GM18951 (cell line): Measurements from ENCODE around the gene FRMD1.

Source experiments
- POLR2A ChIP-seq: IDR thresholded peaks from 4 replicates; pipeline ENCODE4 v1.6.1; 2011; ENCODE audit warnings: mild to moderate bottlenecking; ENCODE audit not compliant: insufficient read length, insufficient read depth; ENCODE audit errors: extremely low read depth
- in situ Hi-C: fragments of 300-500 bp; cut with MboI; formaldehyde crosslinking; loops from one replicate; pipeline ENCODE4 v1.12.0; 2022; ENCODE audit warnings: low sequenced_read_pairs, mixed read lengths, inconsistent platforms; ENCODE audit not compliant: unreplicated experiment

The FRMD1 gene

DNA sequence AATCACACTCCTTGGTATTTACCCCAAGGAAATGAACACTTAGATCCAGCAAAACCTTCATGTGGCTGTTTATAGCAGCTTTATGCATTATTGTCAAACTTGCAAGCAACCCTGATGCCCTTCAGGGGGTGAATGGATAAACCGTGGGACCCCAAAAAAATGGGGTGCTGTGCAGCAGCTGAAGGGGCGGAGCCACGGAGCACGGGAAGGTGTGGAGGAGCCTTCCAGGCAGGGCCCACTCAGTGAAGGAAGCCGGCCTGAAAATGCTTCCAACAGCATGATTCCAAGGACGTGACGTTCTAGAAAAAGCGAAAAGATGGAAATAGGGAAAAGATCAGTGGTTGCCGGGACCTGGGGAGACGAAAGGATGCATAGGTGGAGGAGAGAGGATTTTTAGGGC, 25.6 kb upstream of the FRMD1 start:
- in situ Hi-C loops = no loop called here
- no peak for TF ChIP-seq POLR2A

DNA sequence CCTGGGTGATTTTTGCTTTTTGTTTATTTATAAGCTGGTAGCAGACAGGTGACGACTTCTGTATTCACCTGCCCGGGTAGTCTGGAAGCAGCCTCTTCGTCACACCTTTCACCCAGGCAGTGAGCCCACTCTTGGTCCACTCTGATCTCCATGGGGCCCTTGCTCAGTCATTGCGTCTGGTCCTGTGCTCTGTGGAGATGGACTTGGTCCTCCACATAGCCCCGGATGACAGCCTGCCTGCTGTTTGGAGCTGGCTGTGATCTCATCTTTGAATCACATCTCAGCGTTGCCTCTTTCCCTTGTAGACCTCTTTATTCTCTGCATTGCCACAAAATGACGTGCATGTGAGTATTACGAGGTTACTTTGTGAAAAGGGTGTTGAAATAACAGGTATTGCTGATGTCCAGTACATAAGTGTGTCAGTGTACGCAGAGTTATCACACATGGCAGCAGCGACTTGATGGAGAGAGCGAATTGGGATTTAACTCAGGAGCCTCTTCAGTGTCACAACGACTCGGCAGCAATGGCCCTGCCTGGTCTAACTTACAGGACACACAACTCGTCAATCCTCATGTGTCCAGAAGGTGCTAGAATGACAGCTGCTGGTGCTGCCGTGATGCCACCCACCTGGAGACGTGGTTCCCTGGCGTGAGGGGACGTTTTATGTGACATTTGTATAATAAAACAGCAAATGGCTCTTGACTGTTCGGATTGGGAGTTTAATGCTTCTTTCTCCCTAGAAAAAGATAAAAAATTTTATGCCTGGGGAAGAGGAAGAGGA, 24.2 kb upstream of the FRMD1 start:
- TF ChIP-seq POLR2A = no peak
- in situ Hi-C loops = no loop called here

DNA sequence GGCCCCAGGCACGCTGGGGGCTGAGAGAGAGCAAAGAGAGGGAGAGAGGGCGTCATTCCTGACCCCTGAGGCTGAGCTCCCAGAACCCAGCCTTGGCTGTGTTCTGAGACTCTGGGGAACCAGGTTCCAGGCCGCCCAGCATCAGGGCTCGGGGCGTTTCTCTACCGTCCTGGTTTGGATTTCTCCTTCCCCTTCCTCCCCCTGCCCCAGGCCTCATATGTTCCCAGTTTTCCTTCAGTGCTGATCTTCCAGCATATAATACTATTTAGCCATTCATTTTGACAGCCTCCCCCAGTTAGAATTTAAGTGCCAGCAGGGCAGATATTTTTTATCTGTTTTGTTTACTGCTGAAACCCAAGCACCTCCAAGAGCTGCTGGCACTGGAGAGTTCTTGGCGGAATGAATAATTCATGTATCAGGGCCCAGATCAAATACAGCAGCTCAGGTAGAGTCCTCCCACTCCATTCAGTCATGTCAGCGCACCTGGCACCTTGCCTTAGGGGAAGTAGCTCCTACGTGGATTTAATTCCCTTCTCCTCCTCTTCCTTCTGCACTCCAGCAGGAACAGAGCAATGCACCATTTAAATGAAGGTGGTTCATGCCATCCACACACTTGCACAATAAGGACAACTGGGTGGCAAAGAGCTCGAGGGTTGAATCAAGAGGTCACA, 23.4 kb upstream of the FRMD1 start:
- TF ChIP-seq POLR2A = no peak
- in situ Hi-C loops = no loop called here

DNA sequence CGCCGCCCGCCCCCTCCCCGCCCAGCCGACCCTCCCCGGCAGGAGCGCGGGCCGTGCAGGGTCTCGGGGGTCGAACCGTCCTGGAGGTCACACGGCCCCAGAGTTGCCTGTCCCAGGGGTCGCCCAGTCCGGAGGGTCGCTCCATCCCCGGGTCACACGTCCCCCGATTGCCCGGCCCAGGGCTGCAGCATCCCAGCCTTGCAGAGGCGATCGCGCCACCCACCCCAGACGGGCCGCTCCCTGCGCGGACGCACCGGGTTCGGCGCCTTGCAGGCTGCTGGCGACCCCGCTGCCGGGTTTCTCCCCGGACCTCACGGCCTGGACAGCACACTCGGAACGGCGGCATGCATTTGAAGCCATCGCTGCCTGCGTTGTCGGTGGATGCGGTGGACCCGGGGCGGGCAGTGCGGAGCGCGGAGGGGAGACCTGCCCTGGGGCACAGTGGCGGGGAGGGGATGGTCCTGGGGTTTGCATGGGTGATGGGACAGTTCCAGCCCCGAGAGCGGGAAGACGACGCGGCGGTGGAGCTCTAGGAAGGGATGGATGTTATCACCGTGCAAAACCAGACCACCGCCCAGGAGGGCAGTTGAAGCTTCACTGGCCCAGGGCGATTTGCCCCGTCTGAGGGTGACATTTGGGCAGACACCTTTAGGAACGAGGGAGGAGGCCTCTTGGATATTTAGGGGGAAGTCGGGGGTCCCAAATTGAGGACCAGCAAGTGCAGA, 22.7 kb upstream of the FRMD1 start:
- TF ChIP-seq POLR2A = no peak
- in situ Hi-C loops = no loop called here

DNA sequence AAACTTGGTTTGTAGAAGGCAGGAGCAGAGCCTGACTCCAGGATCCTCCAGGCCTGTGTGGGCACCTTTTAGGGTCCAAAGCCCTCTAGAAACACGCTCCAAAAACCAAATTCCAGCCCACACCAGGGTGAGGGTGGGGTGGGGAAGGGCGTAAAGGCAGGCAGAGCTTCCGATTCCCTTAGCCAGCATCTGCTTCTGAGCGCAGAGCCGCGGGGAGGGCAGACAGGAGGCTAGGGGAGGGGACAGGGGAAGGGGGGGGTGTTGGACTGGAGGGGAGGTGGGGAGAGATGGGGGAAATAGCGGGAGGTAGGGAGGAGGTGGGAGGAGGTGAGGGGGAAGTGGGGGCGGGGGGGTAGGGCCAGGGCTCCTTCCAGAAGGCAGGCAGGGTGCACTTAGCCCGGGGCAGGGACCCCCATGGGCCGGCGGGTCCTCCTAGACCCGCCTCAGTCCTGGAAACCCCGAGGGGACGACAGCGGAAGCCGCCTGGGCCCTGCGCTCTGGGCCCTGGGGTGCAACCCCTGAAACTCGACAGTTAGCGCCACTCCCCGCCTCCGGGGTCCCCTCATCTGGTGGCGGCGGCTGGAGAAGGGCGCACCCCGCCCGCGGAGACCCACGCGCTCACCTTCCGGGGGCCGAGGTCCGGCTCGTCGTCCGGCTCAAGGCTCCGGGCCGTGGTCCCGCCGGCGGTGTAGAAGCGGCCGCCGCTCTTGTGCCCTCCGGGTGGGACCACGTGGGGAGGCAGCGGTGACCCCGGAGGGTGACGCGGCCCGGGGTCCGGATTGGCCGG, 22.0 kb upstream of the FRMD1 start:
- in situ Hi-C loops = no loop called here
- no peak for TF ChIP-seq POLR2A

DNA sequence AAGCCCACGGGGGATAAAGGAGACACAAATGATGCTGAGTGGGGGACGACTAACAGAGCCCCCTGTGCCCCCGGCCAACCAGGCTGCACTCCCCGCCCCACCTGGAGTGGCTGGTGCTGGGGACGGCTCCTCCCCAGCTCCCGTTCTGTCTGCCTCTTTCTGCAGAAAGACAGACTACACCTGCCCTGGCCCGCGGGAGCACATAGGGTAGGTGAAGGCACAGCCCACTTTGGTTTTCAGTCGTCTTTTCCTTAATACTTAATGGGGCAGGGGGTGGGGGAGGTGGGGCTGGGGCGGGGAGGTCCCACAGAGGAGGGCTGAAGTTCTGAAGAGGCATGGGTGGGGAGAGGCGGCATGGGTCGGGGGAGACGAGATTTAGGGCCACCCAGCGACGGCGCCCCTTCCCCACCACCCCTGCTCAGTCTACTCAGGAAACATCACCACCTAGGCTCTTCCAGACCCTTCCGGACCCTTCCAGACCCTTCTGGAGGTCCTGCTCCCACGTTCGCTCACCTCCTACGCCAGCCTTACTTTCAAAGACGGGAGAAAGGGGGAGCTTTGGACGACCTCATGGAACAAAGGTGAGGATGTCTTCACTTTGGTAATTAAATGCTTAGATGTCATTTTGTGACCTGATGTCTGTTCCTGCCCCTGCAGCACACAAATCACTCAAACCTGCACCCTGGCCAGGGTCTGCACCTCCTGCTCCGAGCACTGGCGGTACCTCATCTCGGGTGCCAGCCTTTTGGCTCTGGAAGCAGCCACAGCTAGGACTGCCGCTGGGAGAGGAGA, 21.2 kb upstream of the FRMD1 start:
- TF ChIP-seq POLR2A = no peak
- in situ Hi-C loops = no loop called here

DNA sequence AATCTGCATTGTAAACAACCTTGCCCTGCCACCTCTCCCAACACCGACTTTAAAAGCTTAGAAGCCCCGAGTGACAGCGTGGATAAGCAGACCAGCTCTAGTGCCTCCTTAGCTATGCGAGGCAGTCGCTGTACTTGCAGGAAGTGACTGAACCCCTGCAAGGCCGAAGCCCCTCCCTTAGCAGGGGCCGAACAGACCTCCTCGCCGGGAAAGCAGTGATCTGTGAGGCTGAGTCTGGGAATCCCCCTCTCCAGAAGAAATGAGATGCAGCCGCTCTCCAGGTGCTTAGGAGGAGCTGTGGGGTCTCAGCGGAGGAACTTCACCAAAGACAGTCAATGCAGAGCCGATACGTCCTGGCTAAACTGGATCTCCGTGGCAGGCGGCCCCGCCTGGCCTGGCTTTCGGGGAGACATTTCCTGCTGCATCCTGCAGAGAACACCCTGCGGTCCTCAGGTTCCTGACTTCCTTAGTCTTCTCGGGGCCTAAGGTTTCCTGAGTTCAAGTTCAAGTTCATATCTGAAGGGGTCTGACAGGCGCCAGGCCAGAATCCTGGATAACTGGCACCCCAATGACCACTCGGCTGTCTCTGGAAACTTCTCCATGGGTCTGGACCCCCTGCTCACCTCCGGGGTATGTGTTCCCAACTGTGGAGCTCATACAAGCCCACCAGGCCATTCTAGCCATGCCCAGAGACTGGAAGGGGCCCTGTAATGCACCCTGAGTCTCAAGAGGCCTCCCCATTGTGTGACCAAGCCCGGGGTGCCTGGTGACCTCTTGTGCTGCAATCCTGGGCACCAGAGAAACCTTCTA, 20.4 kb upstream of the FRMD1 start:
- in situ Hi-C loops = no loop called here
- TF ChIP-seq POLR2A = no peak

DNA sequence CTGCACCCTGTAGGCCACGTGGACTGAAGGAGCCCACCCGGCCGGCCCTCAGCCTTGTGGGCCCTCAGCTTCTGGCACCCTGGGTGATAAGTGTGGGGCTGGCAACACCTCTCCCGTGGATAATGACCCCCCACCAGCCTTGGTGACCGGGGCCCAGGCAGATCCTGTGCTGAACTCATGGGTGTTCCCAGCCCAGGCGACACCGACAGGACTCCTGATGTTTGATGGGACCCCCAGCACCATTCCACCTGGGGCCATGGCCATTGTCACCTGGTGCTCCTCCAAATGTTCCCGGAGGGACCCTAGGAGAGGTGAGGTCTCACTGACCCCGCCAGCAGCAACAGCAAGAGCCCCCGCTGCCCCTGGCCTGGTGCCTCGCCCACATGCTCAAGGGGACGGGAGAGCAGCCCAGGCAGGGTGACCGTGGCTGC, 19.4 kb upstream of the FRMD1 start:
- in situ Hi-C loops = no loop called here
- TF ChIP-seq POLR2A = no peak

DNA sequence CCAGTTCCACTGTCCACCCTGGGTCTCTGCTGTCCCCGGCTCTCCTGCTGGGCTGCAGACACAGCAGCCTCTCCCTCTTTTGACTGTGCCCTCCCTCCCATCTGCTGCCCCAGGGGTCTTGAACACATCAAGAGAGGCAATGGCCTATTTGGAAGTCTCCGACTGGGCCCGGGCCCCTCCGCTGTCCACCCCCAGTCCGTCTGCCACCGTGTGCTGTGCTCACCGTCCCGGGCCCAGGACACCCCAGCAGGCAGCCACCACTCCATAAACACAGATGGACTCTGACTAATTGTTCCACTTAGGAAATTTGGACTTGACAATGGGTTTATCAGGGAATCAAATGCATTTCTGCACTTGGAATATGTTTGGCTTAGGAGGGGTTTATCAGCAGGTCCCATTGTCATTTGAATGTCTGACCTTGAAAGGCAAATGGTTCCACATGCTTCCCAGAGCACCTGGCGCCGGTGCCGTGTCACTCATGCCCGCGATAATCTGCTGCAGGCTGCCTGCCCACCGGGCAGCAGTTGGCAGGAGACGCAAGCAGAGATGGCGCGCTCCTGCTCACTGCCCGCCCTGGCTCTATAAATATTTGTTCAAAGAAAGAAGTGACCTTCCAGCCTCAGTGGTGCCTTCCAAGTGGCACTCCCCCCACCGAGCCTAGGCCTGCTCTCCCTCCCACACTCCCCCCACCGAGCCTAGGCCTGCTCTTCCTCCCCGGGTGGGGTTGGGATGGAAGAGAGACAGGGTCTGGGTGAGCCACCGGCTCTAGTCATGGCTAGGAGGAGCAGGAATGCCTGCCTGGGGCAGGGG, 18.8 kb upstream of the FRMD1 start:
- in situ Hi-C loops = no loop called here
- no peak for TF ChIP-seq POLR2A

DNA sequence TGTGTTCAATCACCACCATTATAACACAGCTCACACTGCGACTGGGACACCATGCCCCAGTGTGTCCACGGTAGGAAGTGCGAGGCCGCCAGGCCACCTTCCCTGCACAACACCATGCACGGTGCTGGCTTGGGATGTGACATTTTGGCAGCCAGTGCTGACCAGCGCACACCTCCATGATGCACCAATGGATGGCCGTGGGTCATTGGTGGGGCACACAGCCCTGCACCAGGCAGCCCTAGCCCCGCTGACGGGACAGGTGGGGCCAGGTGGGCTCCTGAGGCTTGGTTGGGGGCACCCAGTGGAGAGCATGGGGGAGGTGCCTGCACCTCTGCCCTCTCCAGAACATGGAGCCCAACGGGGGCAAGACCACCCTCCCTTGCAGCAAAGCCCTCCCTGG, 18.2 kb upstream of the FRMD1 start:
- in situ Hi-C loops = no loop called here
- TF ChIP-seq POLR2A = no peak

DNA sequence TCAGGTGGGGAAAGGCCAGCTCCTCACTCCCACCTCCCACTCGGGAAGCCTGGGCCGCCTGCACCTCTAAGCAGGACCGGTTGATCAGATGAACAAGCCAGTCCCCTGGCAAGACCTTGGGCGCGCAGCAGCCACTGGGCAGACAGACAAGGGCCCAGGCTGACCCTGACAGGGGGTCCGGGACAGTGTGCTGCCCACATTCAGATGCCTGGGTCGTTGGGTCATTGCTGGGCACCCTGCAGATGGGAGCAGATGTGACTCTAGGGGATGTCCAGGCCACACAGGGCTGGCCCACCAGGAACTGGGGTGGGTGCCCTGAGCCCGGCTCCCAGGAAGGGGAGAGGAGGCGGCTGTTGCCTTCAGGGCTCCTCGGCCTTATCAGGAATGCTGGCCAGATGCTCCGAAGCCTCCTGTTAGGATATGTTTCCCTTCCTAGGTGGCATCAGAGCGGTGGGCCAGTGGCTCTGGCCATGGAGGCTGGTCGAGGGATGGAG, 17.3 kb upstream of the FRMD1 start:
- no peak for TF ChIP-seq POLR2A
- in situ Hi-C loops = no loop called here
